Transverse colon (tissue), 4 donors: ENCODE data around the gene SRM.
"Not testable (repeated sequence)": the region's sequence is repeated elsewhere in the genome, so short reads cannot be mapped to it uniquely, and the experiment has no call there.

ENCODE experiments used
- EP300 ChIP-seq: sonication (generic); formaldehyde crosslinking; IDR thresholded peaks from one replicate; pipeline ENCODE4 v1.6.1; 2017; ENCODE audit warnings: antibody characterized with exemption, low read depth
- POLR2A ChIP-seq: fragments of 450-650 bp; IDR thresholded peaks from one replicate; pipeline ENCODE4 v1.6.1; 2016; ENCODE audit warnings: antibody characterized with exemption, mild to moderate bottlenecking, moderate library complexity
- POLR2AphosphoS5 ChIP-seq, 3 donors: sonication (generic); formaldehyde crosslinking; IDR thresholded peaks; one replicate each; pipeline ENCODE4 v1.6.1; 2016; ENCODE audit warnings: antibody characterized with exemption in 3 of 3
- TF ChIP-seq, protein P1 (sequence below), 5 experiments: fragments of 200-600 bp in 3 of 5; fragments of 450-650 bp in 2 of 5; sonication (generic) in 3 of 5; IDR thresholded peaks; 1 replicate in 2 of 5; 2 replicates in 3 of 5; pipeline ENCODE4 v1.5.1; 2016 to 2017; ENCODE audit warnings: antibody characterized with exemption in 5 of 5, inconsistent platforms in 3 of 5, mild to moderate bottlenecking in 2 of 5, moderate library complexity in 1 of 5

DNA sequence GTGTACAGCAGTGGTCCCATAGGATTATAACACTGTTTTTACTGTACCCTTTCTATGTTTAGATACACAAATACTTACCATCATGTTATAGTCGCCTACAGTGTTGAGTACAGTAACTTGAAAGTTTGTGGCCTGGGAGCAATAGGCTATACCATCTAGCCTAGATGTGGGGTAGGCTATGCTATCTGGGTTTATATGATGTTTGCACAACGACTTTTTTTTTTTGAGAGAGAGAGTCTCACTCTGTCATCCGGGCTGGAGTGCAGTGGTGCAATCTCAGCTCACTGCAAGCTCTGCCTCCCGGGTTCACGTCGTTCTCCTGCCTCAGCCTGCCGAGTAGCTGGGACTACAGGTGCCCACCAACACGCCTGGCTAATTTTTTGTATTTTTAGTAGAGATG is 40.5 kb downstream of the SRM start:
- TF ChIP-seq, protein P1, sequence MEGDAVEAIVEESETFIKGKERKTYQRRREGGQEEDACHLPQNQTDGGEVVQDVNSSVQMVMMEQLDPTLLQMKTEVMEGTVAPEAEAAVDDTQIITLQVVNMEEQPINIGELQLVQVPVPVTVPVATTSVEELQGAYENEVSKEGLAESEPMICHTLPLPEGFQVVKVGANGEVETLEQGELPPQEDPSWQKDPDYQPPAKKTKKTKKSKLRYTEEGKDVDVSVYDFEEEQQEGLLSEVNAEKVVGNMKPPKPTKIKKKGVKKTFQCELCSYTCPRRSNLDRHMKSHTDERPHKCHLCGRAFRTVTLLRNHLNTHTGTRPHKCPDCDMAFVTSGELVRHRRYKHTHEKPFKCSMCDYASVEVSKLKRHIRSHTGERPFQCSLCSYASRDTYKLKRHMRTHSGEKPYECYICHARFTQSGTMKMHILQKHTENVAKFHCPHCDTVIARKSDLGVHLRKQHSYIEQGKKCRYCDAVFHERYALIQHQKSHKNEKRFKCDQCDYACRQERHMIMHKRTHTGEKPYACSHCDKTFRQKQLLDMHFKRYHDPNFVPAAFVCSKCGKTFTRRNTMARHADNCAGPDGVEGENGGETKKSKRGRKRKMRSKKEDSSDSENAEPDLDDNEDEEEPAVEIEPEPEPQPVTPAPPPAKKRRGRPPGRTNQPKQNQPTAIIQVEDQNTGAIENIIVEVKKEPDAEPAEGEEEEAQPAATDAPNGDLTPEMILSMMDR (IDR thresholded peaks at IDR 0.05), result not testable (repeated sequence)
- TF ChIP-seq POLR2A; EP300; POLR2AphosphoS5 (IDR thresholded peaks at IDR 0.05): not testable (repeated sequence)
